DND-41 (cell line): ENCODE results near the gene CTNND1.

ENCODE experiments used
- EZH2 ChIP-seq: IDR thresholded peaks from 3 replicates; pipeline ENCODE4 v1.6.1; 2012; ENCODE audit warnings: borderline replicate concordance, low read depth, mild to moderate bottlenecking, moderate library complexity, low read length, inconsistent platforms; ENCODE audit not compliant: severe bottlenecking
- TF ChIP-seq, protein P1 (sequence below): IDR thresholded peaks from 2 replicates; pipeline ENCODE4 v1.5.1; 2012; ENCODE audit warnings: borderline replicate concordance, low read length, moderate library complexity, mild to moderate bottlenecking; ENCODE audit not compliant: poor library complexity, severe bottlenecking; ENCODE audit errors: extremely low read depth

DNA sequence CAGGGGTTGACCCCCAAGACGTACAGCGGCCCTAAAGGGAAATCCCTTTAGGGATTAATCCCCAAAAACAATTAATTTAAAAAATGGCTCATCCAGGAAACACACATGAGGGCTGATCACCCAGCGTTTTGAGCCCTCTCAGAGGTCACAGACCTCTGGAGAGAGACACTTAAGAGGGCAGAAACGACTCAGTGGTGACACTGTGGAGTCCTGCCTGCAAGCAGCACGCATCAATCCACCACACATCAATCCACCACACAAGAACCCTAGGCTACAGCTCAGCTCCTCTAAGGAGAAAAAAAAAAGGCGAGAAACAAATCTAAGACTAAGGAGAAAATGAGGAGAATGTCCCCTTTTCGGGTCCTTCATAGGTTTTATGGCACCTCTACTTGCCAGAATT, 32.8 kb upstream of the CTNND1 start:
- TF ChIP-seq, protein P1, sequence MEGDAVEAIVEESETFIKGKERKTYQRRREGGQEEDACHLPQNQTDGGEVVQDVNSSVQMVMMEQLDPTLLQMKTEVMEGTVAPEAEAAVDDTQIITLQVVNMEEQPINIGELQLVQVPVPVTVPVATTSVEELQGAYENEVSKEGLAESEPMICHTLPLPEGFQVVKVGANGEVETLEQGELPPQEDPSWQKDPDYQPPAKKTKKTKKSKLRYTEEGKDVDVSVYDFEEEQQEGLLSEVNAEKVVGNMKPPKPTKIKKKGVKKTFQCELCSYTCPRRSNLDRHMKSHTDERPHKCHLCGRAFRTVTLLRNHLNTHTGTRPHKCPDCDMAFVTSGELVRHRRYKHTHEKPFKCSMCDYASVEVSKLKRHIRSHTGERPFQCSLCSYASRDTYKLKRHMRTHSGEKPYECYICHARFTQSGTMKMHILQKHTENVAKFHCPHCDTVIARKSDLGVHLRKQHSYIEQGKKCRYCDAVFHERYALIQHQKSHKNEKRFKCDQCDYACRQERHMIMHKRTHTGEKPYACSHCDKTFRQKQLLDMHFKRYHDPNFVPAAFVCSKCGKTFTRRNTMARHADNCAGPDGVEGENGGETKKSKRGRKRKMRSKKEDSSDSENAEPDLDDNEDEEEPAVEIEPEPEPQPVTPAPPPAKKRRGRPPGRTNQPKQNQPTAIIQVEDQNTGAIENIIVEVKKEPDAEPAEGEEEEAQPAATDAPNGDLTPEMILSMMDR = no peak
- TF ChIP-seq EZH2 = no peak
